ENCODE measurements around the gene FAM174B. TPM values are rescaled to one million over a fixed set of nuclear protein-coding genes. Genes with fewer than 3 reads are reported as not detected.
"Not testable (repeated sequence)": the region's sequence is repeated elsewhere in the genome, so short reads cannot be mapped to it uniquely, and the experiment has no call there.

Gene FAM174B
- total RNA-seq, 1 donor from 2014 or later: 15.4 TPM

- DNase-seq (ENCODE audit: low spot score): peak; percentile 53
These were observed 36.2 kb downstream of the FAM174B start for GRCh38 chr15:92619145-92620101.

- DNase-seq (ENCODE audit: low spot score): peak; percentile 86
These were observed 37.7 kb downstream of the FAM174B start for GRCh38 chr15:92617549-92618520.

DNA sequence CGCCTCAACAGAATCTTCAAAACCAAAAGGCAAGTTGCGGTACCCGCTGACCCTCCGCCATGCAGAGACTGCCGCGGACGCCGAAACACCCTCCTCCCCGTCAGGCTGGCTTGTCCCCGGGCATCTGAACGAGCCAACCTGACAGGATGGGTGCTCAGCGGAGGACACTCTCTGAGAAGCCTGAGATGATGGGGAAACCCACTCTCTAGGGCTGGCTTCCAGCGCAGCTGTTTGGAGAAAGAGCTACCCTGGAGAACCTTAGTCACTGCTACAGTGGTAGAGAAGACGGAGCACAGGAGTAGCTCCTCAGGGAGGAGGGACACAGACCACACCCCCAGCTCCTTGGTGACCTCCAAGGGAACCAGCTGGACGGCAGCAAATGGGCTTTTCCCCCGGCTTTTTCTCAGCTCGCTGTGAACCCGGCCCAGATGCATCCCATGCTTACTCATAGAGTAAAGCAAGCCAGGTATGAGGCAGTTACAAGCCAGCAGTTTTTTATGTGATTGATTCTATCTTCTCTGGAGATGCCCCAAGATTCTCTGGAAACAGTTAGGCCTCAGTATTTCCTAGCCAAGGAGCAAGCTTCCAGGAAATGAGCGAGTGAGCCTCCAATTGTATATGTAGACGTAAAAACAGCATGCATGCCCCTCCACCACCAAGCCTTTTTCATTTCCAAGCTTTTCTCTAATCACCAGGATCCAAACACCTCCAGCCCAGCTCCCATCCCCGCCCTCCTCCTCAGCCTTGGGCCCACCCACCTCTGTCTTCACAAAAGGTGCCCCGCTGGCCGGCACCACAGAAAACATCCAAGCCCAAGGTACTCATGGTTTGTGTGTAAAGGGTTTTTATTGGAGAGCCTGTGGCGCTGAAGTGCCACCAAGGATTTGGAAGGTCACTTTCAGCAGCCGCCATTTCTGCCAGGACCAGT lies 38.7 kb downstream of the FAM174B start:
- DNase-seq (ENCODE audit: low spot score): peak; percentile 86

GRCh38 chr15:92614791-92615785 lies 40.5 kb downstream of the FAM174B start:
- DNase-seq (ENCODE audit: low spot score): peak; percentile 59

GRCh38 chr15:92614301-92614700 lies 41.3 kb downstream of the FAM174B start:
- peak; percentile 9 for DNase-seq (ENCODE audit: low spot score)

DNA sequence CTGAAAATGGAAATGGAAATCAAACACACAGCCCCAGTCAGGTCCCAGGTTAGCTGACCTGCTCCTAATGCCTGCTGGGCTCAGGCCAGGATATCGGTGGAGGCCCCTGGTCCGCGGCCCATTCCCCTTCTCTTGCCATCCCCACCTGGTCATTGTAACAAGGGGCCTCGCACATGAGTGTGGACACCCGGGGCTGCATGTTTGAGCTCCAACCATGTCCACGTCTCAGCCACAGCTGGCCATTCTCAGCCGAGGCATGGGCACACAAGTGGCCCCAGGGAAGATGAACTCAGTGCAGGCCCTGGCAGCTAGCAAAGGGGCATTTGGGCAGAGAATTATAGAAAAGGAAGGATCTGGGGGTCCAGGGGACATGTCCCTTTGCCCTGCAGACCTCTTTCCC lies 41.7 kb downstream of the FAM174B start:
- DNase-seq (ENCODE audit: low spot score): peak; percentile 68

- peak; percentile 51 for DNase-seq (ENCODE audit: low spot score)
These were observed 42.7 kb downstream of the FAM174B start for GRCh38 chr15:92612891-92613290.

DNA sequence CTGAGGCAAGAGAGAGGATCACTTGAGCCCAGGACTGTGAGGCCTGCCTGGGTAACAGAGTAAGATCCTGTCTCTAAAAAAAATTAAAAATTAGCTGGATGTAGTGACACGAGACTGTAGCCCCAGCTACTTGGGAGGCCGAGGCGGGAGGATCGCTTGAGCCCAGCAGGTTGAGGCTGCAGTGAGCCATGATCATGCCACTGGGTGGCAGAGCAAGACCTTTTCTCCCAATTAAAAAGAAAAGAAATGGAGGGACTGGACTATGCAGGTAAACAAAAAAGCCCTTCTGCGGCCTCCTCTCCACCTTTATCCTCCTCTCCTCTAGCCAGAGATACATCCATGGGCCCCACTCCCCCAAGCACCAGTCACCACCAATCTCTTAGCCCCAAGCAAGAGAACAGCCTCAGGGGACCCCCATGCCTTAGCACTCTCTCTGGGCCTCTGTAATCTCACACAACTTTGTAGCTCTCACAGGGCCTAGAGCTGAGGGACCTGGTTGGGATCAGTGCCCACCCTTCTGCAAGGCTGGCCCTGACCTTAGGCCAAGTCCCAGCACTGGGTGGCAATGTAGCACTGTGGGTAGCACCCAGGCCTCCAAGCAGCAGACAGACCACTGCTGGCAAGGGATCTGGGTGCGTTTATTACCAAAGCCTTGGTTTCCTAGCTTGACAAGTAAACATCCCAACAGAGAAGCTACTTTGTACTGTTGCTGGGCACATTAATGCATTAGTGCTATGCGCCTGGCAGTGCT lies 43.4 kb downstream of the FAM174B start:
- DNase-seq (ENCODE audit: low spot score): peak; percentile 41

DNA sequence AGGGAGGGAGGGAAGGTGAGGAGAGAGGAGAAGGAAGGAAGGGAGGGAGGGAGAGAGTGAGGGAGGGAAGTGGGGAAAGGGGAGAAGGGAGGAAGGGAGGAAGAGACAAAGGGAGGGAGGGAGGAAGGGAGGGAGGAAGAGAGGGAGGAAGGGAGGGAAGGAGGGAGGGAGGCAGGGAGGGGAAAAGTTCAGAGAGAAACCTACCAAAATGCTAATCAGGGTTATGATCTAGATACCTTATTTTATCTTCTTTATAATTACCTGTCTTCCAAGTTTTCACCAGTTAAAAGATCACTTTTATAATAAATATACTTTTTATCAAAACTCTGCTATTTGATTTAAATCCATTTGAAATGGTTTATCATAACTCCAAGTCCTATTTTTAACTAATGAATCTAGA lies 44.4 kb downstream of the FAM174B start:
- DNase-seq (ENCODE audit: low spot score): no peak

GRCh38 chr15:92610101-92610520 lies 45.5 kb downstream of the FAM174B start:
- DNase-seq (ENCODE audit: low spot score): peak; percentile 84

- DNase-seq (ENCODE audit: low spot score): peak; percentile 82
These were observed 46.5 kb downstream of the FAM174B start for GRCh38 chr15:92608866-92609700.

- DNase-seq (ENCODE audit: low spot score): not testable (repeated sequence)
These were observed 48.8 kb downstream of the FAM174B start for GRCh38 chr15:92606836-92607150.

DNA sequence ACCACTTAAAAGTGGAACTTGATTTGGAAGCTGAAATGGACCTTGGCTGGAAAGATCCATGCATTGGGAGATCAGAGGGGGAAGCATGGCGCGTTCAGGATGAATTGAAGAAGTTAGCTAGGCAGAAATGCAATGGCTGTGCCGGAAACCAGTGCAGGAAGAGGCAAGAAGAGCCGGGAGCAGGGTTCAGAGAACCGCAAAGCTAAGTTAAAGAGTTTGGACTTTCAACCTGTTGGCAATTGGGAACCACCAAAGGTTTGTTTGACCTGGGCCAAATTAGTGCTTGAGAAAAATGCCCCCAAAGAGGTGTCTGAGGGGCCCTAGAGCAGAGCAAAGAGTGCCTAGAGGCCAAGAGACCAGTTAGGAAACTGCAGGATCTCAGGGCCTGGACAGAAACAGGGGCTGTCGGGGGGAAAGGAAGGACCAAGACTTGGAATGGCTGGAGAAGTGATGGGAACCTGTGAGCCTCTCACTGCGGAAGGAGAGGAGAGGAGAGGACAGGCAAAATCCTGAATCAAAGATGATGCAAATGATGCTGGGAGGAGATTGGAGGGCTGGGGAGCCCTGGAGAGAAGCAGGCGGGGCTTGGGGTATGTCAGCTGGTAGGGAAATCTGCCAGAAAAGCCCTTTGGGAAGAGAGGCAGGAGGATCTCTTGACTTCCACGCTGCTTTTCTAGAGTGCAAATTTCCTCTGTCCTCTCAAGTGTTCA lies 49.3 kb downstream of the FAM174B start:
- DNase-seq (ENCODE audit: low spot score): no peak

GRCh38 chr15:92605225-92605944 lies 50.2 kb downstream of the FAM174B start:
- peak; percentile 57 for DNase-seq (ENCODE audit: low spot score)

- DNase-seq (ENCODE audit: low spot score): no peak
These were observed 51.7 kb downstream of the FAM174B start for GRCh38 chr15:92603743-92604470.

DNA sequence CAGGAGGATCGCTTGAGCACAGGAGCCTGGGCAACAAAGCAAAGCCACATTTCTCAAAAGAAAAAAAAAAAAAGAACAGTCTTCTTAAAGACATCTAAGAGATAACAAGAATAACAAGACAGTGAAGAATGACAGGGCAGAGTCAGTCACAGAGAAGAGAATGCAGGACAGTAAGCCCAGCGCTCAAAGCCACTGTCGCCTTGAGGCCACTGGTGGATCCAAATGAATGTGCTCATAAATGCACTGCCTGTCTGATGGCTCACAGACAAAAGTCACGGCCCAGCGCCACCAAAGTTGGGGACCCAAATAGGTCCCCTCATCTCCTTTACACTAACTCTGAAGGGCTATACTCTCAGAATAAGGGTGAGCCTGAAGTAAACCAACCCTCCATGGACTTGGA lies 52.3 kb downstream of the FAM174B start:
- peak; percentile 69 for DNase-seq (ENCODE audit: low spot score)

Data from mesenteric fat pad (tissue), 1 donor.